ENCODE results near the gene MRPL23. TPM values are rescaled to one million over a fixed set of nuclear protein-coding genes. Genes with fewer than 3 reads are reported as not detected.

The MRPL23 gene
- 100 TPM for polyA plus RNA-seq (2013, experiment 1 of 2)
- 102 TPM for polyA plus RNA-seq (2013, experiment 2 of 2)

DNA sequence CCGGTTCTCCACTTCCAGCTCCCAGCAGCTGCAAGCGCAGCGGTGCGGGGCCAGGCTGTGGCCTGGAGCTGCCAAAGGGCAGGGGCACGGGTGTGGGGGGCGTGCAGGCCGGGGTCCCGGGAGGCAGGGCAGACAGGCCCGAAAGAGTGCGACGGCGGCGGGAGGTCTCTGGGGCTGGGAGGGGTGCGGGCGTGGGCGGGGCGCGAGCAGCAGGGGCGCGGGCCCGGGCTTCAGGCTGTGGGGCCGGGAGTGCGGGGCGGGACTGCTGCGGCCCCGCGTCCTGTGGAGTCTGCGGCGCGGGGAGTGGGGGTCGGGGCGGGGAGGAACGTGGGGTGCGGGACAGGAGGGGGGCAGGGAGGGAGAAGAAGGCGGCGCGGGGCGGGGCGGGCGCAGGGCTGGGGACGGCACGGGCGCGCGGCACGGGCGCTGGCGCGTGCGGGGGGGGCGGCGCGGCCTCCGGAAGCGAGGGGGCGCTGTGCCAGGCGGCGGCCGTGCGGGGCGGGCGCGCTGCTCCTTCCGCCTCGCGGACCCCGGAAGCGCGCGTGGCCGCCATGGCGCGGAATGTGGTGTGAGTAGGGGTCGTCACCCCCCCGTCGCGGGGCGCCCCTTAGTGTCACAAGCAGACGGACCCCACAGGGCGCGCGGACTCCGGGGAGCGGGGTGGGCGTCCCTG lies at the start of gene MRPL23:
TSS of gene MRPL23 (plus strand) at position 521 of the 673 bp plus-strand sequence. CDS start at position 552, 31 bp downstream.
- no peak within 1 kb of the TSS for H4K8ac ChIP-seq (ENCODE audit: low read length)
- H2BK12ac ChIP-seq (ENCODE audit: low read length in 2 of 2) = no peak within 1 kb of the TSS
- no CpG with 5 or more reads among the region's 85 CpGs for WGBS
- H3K9ac ChIP-seq (ENCODE audit: low read length) = no peak within 1 kb of the TSS
- no peak within 1 kb of the TSS for H3K4ac ChIP-seq (ENCODE audit: low read depth in 1 of 2, low read length in 2 of 2)
- no peak within 1 kb of the TSS for H3K14ac ChIP-seq (ENCODE audit: low read length in 2 of 2)
- no peak within 1 kb of the TSS for H3K4me2 ChIP-seq (ENCODE audit: low read length, poor library complexity, severe bottlenecking)
- no peak within 1 kb of the TSS for H3K27ac ChIP-seq (ENCODE audit: low read length, poor library complexity, severe bottlenecking)
- no peak within 1 kb of the TSS for H2AK5ac ChIP-seq (ENCODE audit: low read length, severe bottlenecking)
- H3K27me3 ChIP-seq (ENCODE audit: control insufficient read depth in 1 of 2, insufficient read depth in 1 of 2, low read length in 2 of 2) = no peaks in the 10 kb centered on the region
- H3K4me3 ChIP-seq (ENCODE audit: insufficient read depth in 1 of 2, low read depth in 1 of 2, low read length in 2 of 2) = no peak within 1 kb of the TSS
- no peaks in the 10 kb centered on the region for H3K36me3 ChIP-seq (ENCODE audit: control insufficient read depth in 1 of 2, insufficient read depth in 2 of 2, low read depth in 1 of 2, low read length in 2 of 2)
- no peak within 1 kb of the TSS for H2BK5ac ChIP-seq (ENCODE audit: low read depth, low read length, poor library complexity, severe bottlenecking)
- no peaks in the 10 kb centered on the region for H3K79me1 ChIP-seq (replicated peaks; ENCODE audit: low read length, poor library complexity, severe bottlenecking)
- no peak within 1 kb of the TSS for H3K23ac ChIP-seq (ENCODE audit: low read length in 2 of 2)
- no peak within 1 kb of the TSS for H2AFZ ChIP-seq (ENCODE audit: low read depth, low read length)
- peaks cover 4% of the 10 kb centered on the region for H3K4me1 ChIP-seq (ENCODE audit: control insufficient read depth, insufficient read depth, low read depth, low read length)
- H4K91ac ChIP-seq (ENCODE audit: low read length) = no peak within 1 kb of the TSS
- H3K9me3 ChIP-seq (ENCODE audit: control insufficient read depth, low read length) = no peaks in the 10 kb centered on the region
- no peak within 1 kb of the TSS for H3K18ac ChIP-seq (ENCODE audit: low read depth in 1 of 2, low read length in 2 of 2)
- no peak within 1 kb of the TSS for H2BK120ac ChIP-seq (ENCODE audit: low read depth, low read length)
- DNase-seq = no peak
- H2BK15ac ChIP-seq (ENCODE audit: low read depth, poor library complexity, severe bottlenecking) = no peak within 1 kb of the TSS

DNA sequence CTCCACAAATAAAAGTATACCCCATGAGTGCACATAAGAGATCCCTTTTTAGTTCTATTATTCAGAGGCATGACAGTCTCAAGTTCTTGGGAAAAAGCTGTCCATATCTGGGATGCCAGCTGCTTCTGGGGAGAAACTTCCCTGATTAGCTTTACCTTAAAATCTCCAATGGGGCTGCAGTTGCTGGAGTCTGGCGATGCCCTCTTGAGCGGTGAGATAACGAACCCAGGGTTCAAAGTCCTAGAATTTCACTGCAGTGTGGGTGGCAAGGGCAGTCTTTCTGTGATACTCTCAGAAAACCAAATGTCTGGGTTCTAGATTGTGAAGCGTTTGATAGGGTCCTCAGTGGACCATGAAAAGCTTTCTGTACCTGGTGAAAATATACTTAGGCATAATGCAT lies 48.0 kb upstream of the MRPL23 start:
- Histone ChIP-seq H3K23ac (ENCODE audit: low read length in 2 of 2) (no peak overlapping the region), H2BK5ac (ENCODE audit: low read depth, low read length, poor library complexity, severe bottlenecking) (no peak overlapping the region), H3K18ac (ENCODE audit: low read depth in 1 of 2, low read length in 2 of 2) (no peak overlapping the region), H3K27me3 (ENCODE audit: control insufficient read depth in 1 of 2, insufficient read depth in 1 of 2, low read length in 2 of 2) (peaks cover 32 to 41% of the 10 kb centered on the region in 2 experiments), H2AK5ac (ENCODE audit: low read length, severe bottlenecking) (no peak overlapping the region), H2AFZ (ENCODE audit: low read depth, low read length) (no peak overlapping the region), H3K4me3 (ENCODE audit: insufficient read depth in 1 of 2, low read depth in 1 of 2, low read length in 2 of 2) (no peak overlapping the region), H3K4me1 (ENCODE audit: control insufficient read depth, insufficient read depth, low read depth, low read length) (no peaks in the 10 kb centered on the region), H2BK120ac (ENCODE audit: low read depth, low read length) (no peak overlapping the region), H3K36me3 (ENCODE audit: control insufficient read depth in 1 of 2, insufficient read depth in 2 of 2, low read depth in 1 of 2, low read length in 2 of 2) (no peaks in the 10 kb centered on the region), H4K8ac (ENCODE audit: low read length) (no peak overlapping the region), H2BK15ac (ENCODE audit: low read depth, poor library complexity, severe bottlenecking) (no peak overlapping the region), H3K9ac (ENCODE audit: low read length) (no peak overlapping the region), H3K4ac (ENCODE audit: low read depth in 1 of 2, low read length in 2 of 2) (no peak overlapping the region), H3K79me1 (replicated peaks; ENCODE audit: low read length, poor library complexity, severe bottlenecking) (no peaks in the 10 kb centered on the region), H3K9me3 (ENCODE audit: control insufficient read depth, low read length) (no peaks in the 10 kb centered on the region), H3K4me2 (ENCODE audit: low read length, poor library complexity, severe bottlenecking) (no peak overlapping the region), H4K91ac (ENCODE audit: low read length) (no peak overlapping the region), H3K27ac (ENCODE audit: low read length, poor library complexity, severe bottlenecking) (no peak overlapping the region), H3K14ac (ENCODE audit: low read length in 2 of 2) (no peak overlapping the region), H2BK12ac (ENCODE audit: low read length in 2 of 2) (no peak overlapping the region)
- DNase-seq = no peak
- 87% methylated on average over 4 of the region's 4 CpGs for WGBS

DNA sequence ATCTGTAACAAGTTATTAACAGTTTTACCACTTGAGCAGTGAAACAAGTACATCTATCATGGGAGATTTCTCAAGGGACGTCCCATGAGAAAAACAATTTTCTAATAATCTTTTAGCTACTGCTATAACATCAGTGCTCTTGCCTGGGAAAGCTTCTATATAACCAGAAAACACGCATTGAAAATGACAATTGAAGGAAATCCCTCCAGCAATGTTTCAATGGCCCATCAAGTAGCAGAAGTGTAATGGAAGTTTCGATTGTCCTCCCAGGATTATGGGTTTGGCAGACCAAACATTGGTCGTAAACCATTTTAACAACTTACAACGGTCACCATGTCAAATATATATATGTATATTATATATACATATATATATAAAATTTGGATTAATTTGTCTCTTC lies 47.4 kb upstream of the MRPL23 start:
- Histone ChIP-seq H3K27ac (ENCODE audit: low read length, poor library complexity, severe bottlenecking) (no peak overlapping the region), H4K8ac (ENCODE audit: low read length) (no peak overlapping the region), H3K79me1 (replicated peaks; ENCODE audit: low read length, poor library complexity, severe bottlenecking) (no peaks in the 10 kb centered on the region), H3K9ac (ENCODE audit: low read length) (no peak overlapping the region), H2AFZ (ENCODE audit: low read depth, low read length) (no peak overlapping the region), H2BK5ac (ENCODE audit: low read depth, low read length, poor library complexity, severe bottlenecking) (no peak overlapping the region), H2BK120ac (ENCODE audit: low read depth, low read length) (no peak overlapping the region), H3K4ac (ENCODE audit: low read depth in 1 of 2, low read length in 2 of 2) (no peak overlapping the region), H4K91ac (ENCODE audit: low read length) (no peak overlapping the region), H2AK5ac (ENCODE audit: low read length, severe bottlenecking) (no peak overlapping the region), H3K36me3 (ENCODE audit: control insufficient read depth in 1 of 2, insufficient read depth in 2 of 2, low read depth in 1 of 2, low read length in 2 of 2) (no peaks in the 10 kb centered on the region), H3K27me3 (ENCODE audit: control insufficient read depth in 1 of 2, insufficient read depth in 1 of 2, low read length in 2 of 2) (peaks cover 32 to 41% of the 10 kb centered on the region in 2 experiments), H3K23ac (ENCODE audit: low read length in 2 of 2) (no peak overlapping the region), H3K4me2 (ENCODE audit: low read length, poor library complexity, severe bottlenecking) (no peak overlapping the region), H2BK15ac (ENCODE audit: low read depth, poor library complexity, severe bottlenecking) (no peak overlapping the region), H3K9me3 (ENCODE audit: control insufficient read depth, low read length) (no peaks in the 10 kb centered on the region), H3K14ac (ENCODE audit: low read length in 2 of 2) (no peak overlapping the region), H3K4me1 (ENCODE audit: control insufficient read depth, insufficient read depth, low read depth, low read length) (no peaks in the 10 kb centered on the region), H3K18ac (ENCODE audit: low read depth in 1 of 2, low read length in 2 of 2) (no peak overlapping the region), H2BK12ac (ENCODE audit: low read length in 2 of 2) (no peak overlapping the region), H3K4me3 (ENCODE audit: insufficient read depth in 1 of 2, low read depth in 1 of 2, low read length in 2 of 2) (no peak overlapping the region)
- no peak for DNase-seq
- 94% methylated on average over 3 of the region's 5 CpGs for WGBS

DNA sequence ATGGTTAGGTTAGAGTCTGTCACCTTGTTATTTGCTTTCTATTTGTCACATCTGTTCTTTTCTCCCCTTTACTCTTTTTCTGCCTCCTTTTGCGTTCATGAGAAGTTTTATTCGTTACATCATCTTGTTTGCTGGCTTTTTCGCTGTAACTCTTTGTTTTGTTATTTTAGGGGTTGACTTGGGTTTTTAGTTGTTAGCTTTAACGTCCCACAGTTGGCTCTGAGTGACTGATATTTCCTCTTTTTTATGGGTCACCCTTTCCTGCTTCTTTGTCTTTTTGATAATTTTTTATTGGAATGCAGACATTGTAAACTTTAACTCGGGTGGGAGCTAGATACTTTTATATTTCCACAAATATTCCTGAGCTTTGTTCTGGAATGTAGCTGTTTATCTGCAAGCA lies 41.0 kb upstream of the MRPL23 start:
- no peak overlapping the region for H3K4ac ChIP-seq (ENCODE audit: low read depth in 1 of 2, low read length in 2 of 2)
- H3K27me3 ChIP-seq (ENCODE audit: control insufficient read depth in 1 of 2, insufficient read depth in 1 of 2, low read length in 2 of 2) = peaks cover 6 to 33% of the 10 kb centered on the region in 2 experiments
- no peak overlapping the region for H3K9ac ChIP-seq (ENCODE audit: low read length)
- H3K27ac ChIP-seq (ENCODE audit: low read length, poor library complexity, severe bottlenecking) = no peak overlapping the region
- H3K18ac ChIP-seq (ENCODE audit: low read depth in 1 of 2, low read length in 2 of 2) = no peak overlapping the region
- H3K9me3 ChIP-seq (ENCODE audit: control insufficient read depth, low read length) = no peaks in the 10 kb centered on the region
- H3K4me2 ChIP-seq (ENCODE audit: low read length, poor library complexity, severe bottlenecking) = no peak overlapping the region
- no peak overlapping the region for H2BK120ac ChIP-seq (ENCODE audit: low read depth, low read length)
- no peak for DNase-seq
- H3K36me3 ChIP-seq (ENCODE audit: control insufficient read depth in 1 of 2, insufficient read depth in 2 of 2, low read depth in 1 of 2, low read length in 2 of 2) = no peaks in the 10 kb centered on the region
- H2BK15ac ChIP-seq (ENCODE audit: low read depth, poor library complexity, severe bottlenecking) = no peak overlapping the region
- H4K91ac ChIP-seq (ENCODE audit: low read length) = no peak overlapping the region
- WGBS = 75% methylated on average over 4 of the region's 5 CpGs
- H3K79me1 ChIP-seq (replicated peaks; ENCODE audit: low read length, poor library complexity, severe bottlenecking) = no peaks in the 10 kb centered on the region
- H2BK12ac ChIP-seq (ENCODE audit: low read length in 2 of 2) = no peak overlapping the region
- no peak overlapping the region for H2AK5ac ChIP-seq (ENCODE audit: low read length, severe bottlenecking)
- H2AFZ ChIP-seq (ENCODE audit: low read depth, low read length) = no peak overlapping the region
- H3K23ac ChIP-seq (ENCODE audit: low read length in 2 of 2) = no peak overlapping the region
- H2BK5ac ChIP-seq (ENCODE audit: low read depth, low read length, poor library complexity, severe bottlenecking) = no peak overlapping the region
- H3K4me1 ChIP-seq (ENCODE audit: control insufficient read depth, insufficient read depth, low read depth, low read length) = no peaks in the 10 kb centered on the region
- H3K4me3 ChIP-seq (ENCODE audit: insufficient read depth in 1 of 2, low read depth in 1 of 2, low read length in 2 of 2) = no peak overlapping the region
- H4K8ac ChIP-seq (ENCODE audit: low read length) = no peak overlapping the region
- no peak overlapping the region for H3K14ac ChIP-seq (ENCODE audit: low read length in 2 of 2)
